ENCODE measurements around the gene NPC1L1.

DNA sequence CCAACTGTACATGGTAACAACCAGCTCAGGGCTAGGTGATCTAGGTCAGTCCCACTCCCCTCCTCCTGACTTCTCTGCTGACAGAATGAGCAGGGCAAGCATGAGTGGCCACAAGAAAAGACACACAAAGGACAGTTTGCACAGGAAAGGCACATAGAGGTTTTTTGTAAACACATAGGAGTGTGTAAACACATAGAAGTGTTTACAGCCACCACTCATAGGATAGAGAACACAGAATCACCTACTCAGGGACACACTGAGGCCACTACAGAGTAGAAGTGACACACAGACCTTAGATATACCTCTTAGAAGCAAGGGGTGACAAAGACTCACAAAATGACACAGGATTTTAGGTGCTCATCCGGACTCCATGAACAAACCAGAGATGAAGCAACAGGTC lies 69.7 kb downstream of the NPC1L1 start:
- TF ChIP-seq, protein P1, sequence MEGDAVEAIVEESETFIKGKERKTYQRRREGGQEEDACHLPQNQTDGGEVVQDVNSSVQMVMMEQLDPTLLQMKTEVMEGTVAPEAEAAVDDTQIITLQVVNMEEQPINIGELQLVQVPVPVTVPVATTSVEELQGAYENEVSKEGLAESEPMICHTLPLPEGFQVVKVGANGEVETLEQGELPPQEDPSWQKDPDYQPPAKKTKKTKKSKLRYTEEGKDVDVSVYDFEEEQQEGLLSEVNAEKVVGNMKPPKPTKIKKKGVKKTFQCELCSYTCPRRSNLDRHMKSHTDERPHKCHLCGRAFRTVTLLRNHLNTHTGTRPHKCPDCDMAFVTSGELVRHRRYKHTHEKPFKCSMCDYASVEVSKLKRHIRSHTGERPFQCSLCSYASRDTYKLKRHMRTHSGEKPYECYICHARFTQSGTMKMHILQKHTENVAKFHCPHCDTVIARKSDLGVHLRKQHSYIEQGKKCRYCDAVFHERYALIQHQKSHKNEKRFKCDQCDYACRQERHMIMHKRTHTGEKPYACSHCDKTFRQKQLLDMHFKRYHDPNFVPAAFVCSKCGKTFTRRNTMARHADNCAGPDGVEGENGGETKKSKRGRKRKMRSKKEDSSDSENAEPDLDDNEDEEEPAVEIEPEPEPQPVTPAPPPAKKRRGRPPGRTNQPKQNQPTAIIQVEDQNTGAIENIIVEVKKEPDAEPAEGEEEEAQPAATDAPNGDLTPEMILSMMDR (IDR thresholded peaks at IDR 0.05; ENCODE audit: insufficient read depth, low read length): no peak
- TF ChIP-seq GABPA (IDR thresholded peaks at IDR 0.05; ENCODE audit: low read depth): no peak
- TF ChIP-seq POLR2AphosphoS5 (IDR thresholded peaks at IDR 0.05; ENCODE audit: low read depth): no peak
- no peak for TF ChIP-seq REST (IDR thresholded peaks at IDR 0.05; ENCODE audit: insufficient replicate concordance, low read depth)
